Peyer's patch (tissue), 4 donors: ENCODE data around the gene TP73.

ENCODE experiments used
- CTCF ChIP-seq, 6 experiments: fragments of 450-650 bp in 4 of 6; fragments of 200-600 bp in 2 of 6; sonication (generic) in 1 of 6; IDR thresholded peaks; one replicate each; pipeline ENCODE4 v1.5.1; 2017 to 2019; ENCODE audit warnings: antibody characterized with exemption in 6 of 6, mild to moderate bottlenecking in 3 of 6, moderate library complexity in 1 of 6
- POLR2A ChIP-seq, 2 donors: fragments of 450-650 bp; IDR thresholded peaks; one replicate each; pipeline ENCODE4 v1.5.1; 2017; ENCODE audit warnings: antibody characterized with exemption in 2 of 2, mild to moderate bottlenecking in 2 of 2, moderate library complexity in 2 of 2

GRCh38 chr1:3778590-3779264, 126.4 kb downstream of the TP73 start:
- TF ChIP-seq CTCF (IDR thresholded peaks at IDR 0.05): no peak
- TF ChIP-seq POLR2A (IDR thresholded peaks at IDR 0.05): no peak
